ENCODE results near the gene TNFSF8.

GRCh38 chr9:114861922-114862605 lies 68.3 kb downstream of the TNFSF8 start:
- TF ChIP-seq CTCF (conservative IDR thresholded peaks at IDR 0.05) (no peak), EZH2 (IDR thresholded peaks at IDR 0.05; ENCODE audit: low read depth) (no peak)

Data from PC-9 (cell line).